Activated B cell treated with CpG ODN at 0.5 μM for 24 hours (primary cell): Measurements from ENCODE around the gene PLEK. TPM values are rescaled to one million over a fixed set of nuclear protein-coding genes. Genes with fewer than 3 reads are reported as not detected.

Experiments
- ATAC-seq: fragments of 200-7000 bp; cut with Tn5 transposase; one replicate; pipeline ENCODE4 v1.10.0; 2021; ENCODE audit warnings: low read depth, mild to moderate bottlenecking, moderate library complexity
- CTCF ChIA-PET: fragments of 350-600 bp; sonication (Branson Sonifier 250); formaldehyde crosslinking; loops from one replicate; lab custom pipeline; 2021; ENCODE audit warnings: antibody characterized with exemption; lab: Charles Lee
- POLR2A ChIA-PET: fragments of 350-600 bp; sonication (Branson Sonifier 250); formaldehyde crosslinking; loops from one replicate; lab custom pipeline; 2021; ENCODE audit warnings: antibody characterized with exemption; lab: Charles Lee
- DNase-seq: peaks from one replicate; pipeline ENCODE4 v3.0.0; 2022
- H3K27ac Mint-ChIP-seq: one replicate; pipeline ENCODE4 v1.8.0; 2020; ENCODE audit warnings: mixed read lengths
- H3K27me3 Mint-ChIP-seq: one replicate; pipeline ENCODE4 v1.8.0; 2021; ENCODE audit warnings: mixed read lengths
- H3K36me3 Mint-ChIP-seq: one replicate; pipeline ENCODE4 v1.8.0; 2021; ENCODE audit warnings: low read depth, mixed read lengths
- H3K4me1 Mint-ChIP-seq: one replicate; pipeline ENCODE4 v1.8.0; 2021; ENCODE audit warnings: mixed read lengths
- H3K4me3 Mint-ChIP-seq: one replicate; pipeline ENCODE4 v1.8.0; 2020; ENCODE audit warnings: mild to moderate bottlenecking, mixed read lengths
- H3K9me3 Mint-ChIP-seq: one replicate; pipeline ENCODE4 v1.8.0; 2020; ENCODE audit warnings: mixed read lengths
- CTCF ChIP-seq: fragments of 200-600 bp; IDR thresholded peaks from one replicate; pipeline ENCODE4 v1.8.0; 2022; ENCODE audit warnings: antibody characterized with exemption, mild to moderate bottlenecking
- intact Hi-C: fragments of 100-400 bp; cut with micrococcal nuclease; formaldehyde crosslinking; loops from one replicate; pipeline ENCODE4 v1.15.1; 2024
- total RNA-seq: library from RNA; stranded (reverse); gene quantifications from 2 replicates; pipeline ENCODE4 v1.2.3, GENCODE V29; 2022

The PLEK gene
- total RNA-seq, 1 donor from 2014 or later = 140 TPM

GRCh38 chr2:68333009-68333408 is 32.1 kb upstream of the PLEK start:
- Mint-ChIP-seq H3K9me3 (no peaks in the 10 kb centered on the region), H3K4me3 (no peak overlapping the region), H3K27me3 (peaks cover 8% of the 10 kb centered on the region), H3K36me3 (no peaks in the 10 kb centered on the region), H3K27ac (no peak overlapping the region), H3K4me1 (no peaks in the 10 kb centered on the region)
- intact Hi-C loops = no loop called here
- DNase-seq (no peak), ATAC-seq (no peak)
- no peak for TF ChIP-seq CTCF
- ChIA-PET POLR2A (no interaction called here), CTCF (no interaction called here)

- CTCF ChIA-PET = no interaction called here
- no peak overlapping the region for H3K4me3 Mint-ChIP-seq
- H3K9me3 Mint-ChIP-seq = no peaks in the 10 kb centered on the region
- ATAC-seq = no peak
- DNase-seq = no peak
- H3K4me1 Mint-ChIP-seq = no peaks in the 10 kb centered on the region
- no peak overlapping the region for H3K27ac Mint-ChIP-seq
- intact Hi-C loops = no loop called here
- TF ChIP-seq CTCF = no peak
- H3K27me3 Mint-ChIP-seq = peaks cover 6% of the 10 kb centered on the region
- H3K36me3 Mint-ChIP-seq = no peaks in the 10 kb centered on the region
- POLR2A ChIA-PET = no interaction called here
These were observed 31.2 kb upstream of the PLEK start for GRCh38 chr2:68333931-68334330.

DNA sequence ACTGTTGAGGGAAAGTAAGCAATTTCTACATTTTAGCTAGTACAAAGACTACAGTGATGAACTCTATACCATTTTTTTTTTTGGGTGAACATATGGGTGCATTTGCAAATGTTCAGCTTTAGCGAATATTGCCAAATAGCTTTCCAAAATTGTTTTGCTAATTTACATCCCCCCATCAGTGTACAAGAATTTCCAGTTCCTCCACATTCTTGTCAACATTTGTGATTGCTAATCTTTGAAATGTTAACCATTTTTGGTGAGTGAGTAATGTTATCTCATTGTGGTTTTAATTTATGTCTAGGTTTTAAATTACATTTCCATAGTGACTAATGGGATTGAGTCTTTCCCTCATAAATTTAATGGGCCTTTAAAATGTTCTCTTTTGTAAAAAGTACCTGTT is 28.9 kb upstream of the PLEK start:
- no peak for ATAC-seq
- no peak for TF ChIP-seq CTCF
- peaks cover 6% of the 10 kb centered on the region for H3K27me3 Mint-ChIP-seq
- H3K4me1 Mint-ChIP-seq = no peaks in the 10 kb centered on the region
- no peak overlapping the region for H3K4me3 Mint-ChIP-seq
- no peak for DNase-seq
- no peak overlapping the region for H3K27ac Mint-ChIP-seq
- intact Hi-C loops = no loop called here
- ChIA-PET POLR2A (no interaction called here), CTCF (no interaction called here)
- no peaks in the 10 kb centered on the region for H3K36me3 Mint-ChIP-seq
- H3K9me3 Mint-ChIP-seq = no peaks in the 10 kb centered on the region

- no peaks in the 10 kb centered on the region for H3K9me3 Mint-ChIP-seq
- no peak for DNase-seq
- no peaks in the 10 kb centered on the region for H3K27me3 Mint-ChIP-seq
- H3K4me3 Mint-ChIP-seq = no peak overlapping the region
- TF ChIP-seq CTCF = no peak
- intact Hi-C loops = no loop called here
- no peak for ATAC-seq
- no peaks in the 10 kb centered on the region for H3K36me3 Mint-ChIP-seq
- POLR2A ChIA-PET = interaction anchor here (1.5 kb wide), 1 partner anchor 10 kb away, joined by 3 read pairs; no protein-coding TSS in a partner anchor
- CTCF ChIA-PET = no interaction called here
- H3K27ac Mint-ChIP-seq = no peak overlapping the region
- peaks cover 3% of the 10 kb centered on the region for H3K4me1 Mint-ChIP-seq
These were observed 24.6 kb upstream of the PLEK start for GRCh38 chr2:68340226-68341061.

- ATAC-seq = no peak
These were observed 24.1 kb upstream of the PLEK start for GRCh38 chr2:68341062-68341329.

More at GRCh38 chr2:68341062-68341329, 24.1 kb upstream of the PLEK start:
- intact Hi-C loops = no loop called here
- H3K27me3 Mint-ChIP-seq = no peaks in the 10 kb centered on the region
- H3K4me3 Mint-ChIP-seq = no peak overlapping the region
- POLR2A ChIA-PET = interaction anchor here (1.5 kb wide), 1 partner anchor 9 kb away, joined by 3 read pairs; no protein-coding TSS in a partner anchor
- CTCF ChIA-PET = no interaction called here
- no peaks in the 10 kb centered on the region for H3K36me3 Mint-ChIP-seq
- no peak for DNase-seq
- TF ChIP-seq CTCF = no peak
- no peaks in the 10 kb centered on the region for H3K9me3 Mint-ChIP-seq
- H3K27ac Mint-ChIP-seq = no peak overlapping the region
- peaks cover 3% of the 10 kb centered on the region for H3K4me1 Mint-ChIP-seq
